ENCODE results near the gene MTF2. TPM values are rescaled to one million over a fixed set of nuclear protein-coding genes. Genes with fewer than 3 reads are reported as not detected.

MTF2 gene
- total RNA-seq, 1 donor from 2014 or later, result 56.4 TPM

DNA sequence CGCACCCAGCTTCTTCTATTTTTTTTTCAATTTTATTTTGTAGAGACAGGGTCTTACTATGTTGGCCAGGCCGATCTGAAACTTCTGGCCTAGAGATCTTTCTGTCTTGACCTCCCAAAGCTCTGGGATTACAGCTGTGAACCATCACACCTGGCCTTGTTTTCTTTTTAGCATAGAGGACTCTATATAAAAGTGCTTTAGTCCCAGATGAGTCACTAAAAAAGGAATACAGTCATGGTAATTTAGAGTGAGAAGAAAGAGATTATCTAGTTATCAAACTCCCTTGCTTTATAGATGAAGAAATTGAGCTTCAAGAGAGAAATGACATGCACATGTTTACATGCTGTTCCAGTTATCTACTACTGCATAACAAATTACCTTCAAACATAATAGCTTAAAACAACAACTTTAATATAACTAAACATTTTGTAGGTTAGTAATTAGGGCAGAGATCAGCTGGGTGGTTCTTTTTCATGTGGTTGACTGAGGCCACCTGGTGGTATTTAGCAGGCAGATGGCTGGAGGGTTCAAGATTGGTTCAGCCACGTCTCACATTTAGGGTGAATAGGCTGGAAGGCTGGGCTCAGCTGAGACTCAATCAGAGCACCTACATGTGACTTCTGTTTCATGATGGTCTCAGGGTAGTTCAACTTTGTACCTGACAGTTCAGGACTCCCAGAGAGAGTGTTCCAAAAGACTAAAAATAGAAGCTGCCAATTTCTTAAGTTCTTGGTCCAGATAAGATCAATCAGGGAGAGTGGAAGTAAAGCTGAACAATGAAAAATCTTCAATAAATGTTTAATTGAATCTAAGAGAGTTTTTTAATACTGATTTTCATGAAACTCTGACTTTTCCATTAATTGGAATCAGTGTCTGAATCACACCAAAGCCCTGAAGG is 16.9 kb upstream of the MTF2 start:
- no peaks in the 10 kb centered on the region for H3K4me1 Mint-ChIP-seq (ENCODE audit: low read depth, unreplicated experiment)
- H3K27ac Mint-ChIP-seq (ENCODE audit: unreplicated experiment), result no peak overlapping the region
- no peak overlapping the region for H3K4me3 Mint-ChIP-seq (ENCODE audit: unreplicated experiment)
- peaks cover 5% of the 10 kb centered on the region for H3K27me3 Mint-ChIP-seq (ENCODE audit: low read depth, unreplicated experiment)
- no peaks in the 10 kb centered on the region for H3K36me3 Mint-ChIP-seq (ENCODE audit: low read depth, unreplicated experiment)
- Histone ChIP-seq H3K79me2 (ENCODE audit: insufficient read depth, low read length) (no peaks in the 10 kb centered on the region), H3K9me3 (ENCODE audit: insufficient read depth, low read depth, low read length) (no peaks in the 10 kb centered on the region), H2AFZ (ENCODE audit: low read depth, low read length) (no peak overlapping the region), H4K20me1 (ENCODE audit: insufficient read depth, low read length) (no peaks in the 10 kb centered on the region), H3K27me3 (ENCODE audit: insufficient read depth, low read length) (peaks cover 8% of the 10 kb centered on the region), H3K36me3 (ENCODE audit: insufficient read depth, low read length) (no peaks in the 10 kb centered on the region), H3K9ac (ENCODE audit: low read length) (no peak overlapping the region), H3K4me2 (ENCODE audit: low read length) (no peak overlapping the region), H3K27ac (ENCODE audit: low read depth, low read length) (no peak overlapping the region), H3K4me1 (ENCODE audit: insufficient read depth, low read length) (no peaks in the 10 kb centered on the region), H3K4me3 (ENCODE audit: insufficient read depth, low read depth, low read length) (no peak overlapping the region)
- TF ChIP-seq EZH2 (IDR thresholded peaks at IDR 0.05; ENCODE audit: insufficient read depth, low read length), result no peak
- TF ChIP-seq, protein P1, sequence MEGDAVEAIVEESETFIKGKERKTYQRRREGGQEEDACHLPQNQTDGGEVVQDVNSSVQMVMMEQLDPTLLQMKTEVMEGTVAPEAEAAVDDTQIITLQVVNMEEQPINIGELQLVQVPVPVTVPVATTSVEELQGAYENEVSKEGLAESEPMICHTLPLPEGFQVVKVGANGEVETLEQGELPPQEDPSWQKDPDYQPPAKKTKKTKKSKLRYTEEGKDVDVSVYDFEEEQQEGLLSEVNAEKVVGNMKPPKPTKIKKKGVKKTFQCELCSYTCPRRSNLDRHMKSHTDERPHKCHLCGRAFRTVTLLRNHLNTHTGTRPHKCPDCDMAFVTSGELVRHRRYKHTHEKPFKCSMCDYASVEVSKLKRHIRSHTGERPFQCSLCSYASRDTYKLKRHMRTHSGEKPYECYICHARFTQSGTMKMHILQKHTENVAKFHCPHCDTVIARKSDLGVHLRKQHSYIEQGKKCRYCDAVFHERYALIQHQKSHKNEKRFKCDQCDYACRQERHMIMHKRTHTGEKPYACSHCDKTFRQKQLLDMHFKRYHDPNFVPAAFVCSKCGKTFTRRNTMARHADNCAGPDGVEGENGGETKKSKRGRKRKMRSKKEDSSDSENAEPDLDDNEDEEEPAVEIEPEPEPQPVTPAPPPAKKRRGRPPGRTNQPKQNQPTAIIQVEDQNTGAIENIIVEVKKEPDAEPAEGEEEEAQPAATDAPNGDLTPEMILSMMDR (IDR thresholded peaks at IDR 0.05; ENCODE audit: insufficient read depth, low read depth, low read length), result peak; percentile 34
- FAIRE-seq, result no peak
- peak; percentile 18 for DNase-seq (ENCODE audit: low read depth)
- no peaks in the 10 kb centered on the region for H3K9me3 Mint-ChIP-seq (ENCODE audit: unreplicated experiment)

DNA sequence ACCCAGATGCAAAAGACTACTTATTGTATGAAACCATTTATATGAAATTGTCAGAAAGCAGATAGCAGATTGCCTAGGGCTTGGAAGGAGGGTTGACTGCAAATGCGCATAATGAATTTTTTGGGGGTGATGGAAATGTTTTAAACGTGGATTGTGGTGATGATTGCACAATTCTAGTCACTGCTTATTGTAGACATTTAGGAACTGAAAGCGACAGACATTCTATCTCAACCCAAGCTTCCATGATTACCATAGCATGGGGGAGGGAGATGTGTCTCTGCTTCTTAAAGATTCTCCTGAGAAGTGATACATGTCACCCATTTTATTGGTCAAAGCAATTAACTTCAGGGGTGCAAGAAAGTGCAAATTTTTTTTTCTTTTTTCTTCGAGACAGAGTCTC is 2.8 kb upstream of the MTF2 start:
- H3K36me3 ChIP-seq (ENCODE audit: insufficient read depth, low read length), result no peaks in the 10 kb centered on the region
- peaks cover 3% of the 10 kb centered on the region for H3K9me3 Mint-ChIP-seq (ENCODE audit: unreplicated experiment)
- H3K4me2 ChIP-seq (ENCODE audit: low read length), result no peak overlapping the region
- no peaks in the 10 kb centered on the region for H3K27me3 ChIP-seq (ENCODE audit: insufficient read depth, low read length)
- no peaks in the 10 kb centered on the region for H3K27me3 Mint-ChIP-seq (ENCODE audit: low read depth, unreplicated experiment)
- no peaks in the 10 kb centered on the region for H3K36me3 Mint-ChIP-seq (ENCODE audit: low read depth, unreplicated experiment)
- no peak for TF ChIP-seq EZH2 (IDR thresholded peaks at IDR 0.05; ENCODE audit: insufficient read depth, low read length)
- TF ChIP-seq, protein P1 (IDR thresholded peaks at IDR 0.05; ENCODE audit: insufficient read depth, low read depth, low read length), result no peak
- no peaks in the 10 kb centered on the region for H3K9me3 ChIP-seq (ENCODE audit: insufficient read depth, low read depth, low read length)
- peaks cover 27% of the 10 kb centered on the region for H3K79me2 ChIP-seq (ENCODE audit: insufficient read depth, low read length)
- peaks cover 7% of the 10 kb centered on the region for H4K20me1 ChIP-seq (ENCODE audit: insufficient read depth, low read length)
- no peak overlapping the region for H3K27ac ChIP-seq (ENCODE audit: low read depth, low read length)
- DNase-seq (ENCODE audit: low read depth), result no peak
- no peak overlapping the region for H2AFZ ChIP-seq (ENCODE audit: low read depth, low read length)
- H3K27ac Mint-ChIP-seq (ENCODE audit: unreplicated experiment), result no peak overlapping the region
- H3K9ac ChIP-seq (ENCODE audit: low read length), result no peak overlapping the region
- no peak overlapping the region for H3K4me3 ChIP-seq (ENCODE audit: insufficient read depth, low read depth, low read length)
- H3K4me1 ChIP-seq (ENCODE audit: insufficient read depth, low read length), result peaks cover 2% of the 10 kb centered on the region
- no peak overlapping the region for H3K4me3 Mint-ChIP-seq (ENCODE audit: unreplicated experiment)
- H3K4me1 Mint-ChIP-seq (ENCODE audit: low read depth, unreplicated experiment), result no peaks in the 10 kb centered on the region
- no peak for FAIRE-seq

DNA sequence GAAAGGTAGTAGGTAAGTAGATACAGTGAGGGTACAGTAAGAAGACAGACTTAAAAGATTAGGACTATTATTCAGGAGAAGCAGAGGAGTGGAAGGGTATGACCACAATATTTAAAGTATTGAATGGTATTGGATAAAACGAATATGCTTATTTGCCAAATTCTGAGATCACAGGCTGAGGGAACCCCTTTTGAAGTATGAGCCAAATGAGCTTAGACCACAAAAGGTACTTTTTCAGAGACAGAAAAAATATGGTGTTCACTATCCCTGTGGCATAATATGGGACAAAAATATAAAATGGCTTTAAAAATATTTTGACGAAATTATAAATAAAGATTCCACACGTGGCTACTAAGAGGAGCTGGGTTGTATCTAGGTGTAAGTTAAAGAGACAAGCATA is 880 bp upstream of the MTF2 start:
- FAIRE-seq, result no peak
- no peaks in the 10 kb centered on the region for H3K9me3 Mint-ChIP-seq (ENCODE audit: unreplicated experiment)
- H3K4me2 ChIP-seq (ENCODE audit: low read length), result peak overlapping the region; percentile 93
- H3K4me1 ChIP-seq (ENCODE audit: insufficient read depth, low read length), result peaks cover 17% of the 10 kb centered on the region
- no peaks in the 10 kb centered on the region for H3K27me3 ChIP-seq (ENCODE audit: insufficient read depth, low read length)
- H3K4me1 Mint-ChIP-seq (ENCODE audit: low read depth, unreplicated experiment), result peaks cover 8% of the 10 kb centered on the region
- no peaks in the 10 kb centered on the region for H3K36me3 ChIP-seq (ENCODE audit: insufficient read depth, low read length)
- peak overlapping the region; percentile 98 for H3K27ac ChIP-seq (ENCODE audit: low read depth, low read length)
- peaks cover 19% of the 10 kb centered on the region for H4K20me1 ChIP-seq (ENCODE audit: insufficient read depth, low read length)
- peak overlapping the region; percentile 95 for H3K27ac Mint-ChIP-seq (ENCODE audit: unreplicated experiment)
- peak overlapping the region; percentile 100 for H3K9ac ChIP-seq (ENCODE audit: low read length)
- H3K36me3 Mint-ChIP-seq (ENCODE audit: low read depth, unreplicated experiment), result no peaks in the 10 kb centered on the region
- H3K79me2 ChIP-seq (ENCODE audit: insufficient read depth, low read length), result peaks cover 46% of the 10 kb centered on the region
- DNase-seq (ENCODE audit: low read depth), result no peak
- H3K27me3 Mint-ChIP-seq (ENCODE audit: low read depth, unreplicated experiment), result no peaks in the 10 kb centered on the region
- peak overlapping the region; percentile 98 for H2AFZ ChIP-seq (ENCODE audit: low read depth, low read length)
- H3K4me3 ChIP-seq (ENCODE audit: insufficient read depth, low read depth, low read length), result peak overlapping the region; percentile 100
- H3K9me3 ChIP-seq (ENCODE audit: insufficient read depth, low read depth, low read length), result no peaks in the 10 kb centered on the region
- TF ChIP-seq, protein P1 (IDR thresholded peaks at IDR 0.05; ENCODE audit: insufficient read depth, low read depth, low read length), result no peak
- no peak for TF ChIP-seq EZH2 (IDR thresholded peaks at IDR 0.05; ENCODE audit: insufficient read depth, low read length)
- H3K4me3 Mint-ChIP-seq (ENCODE audit: unreplicated experiment), result peak overlapping the region; percentile 100
